CD4-positive, alpha-beta T cell (primary cell): ENCODE measurements around the gene IGF2BP3. TPM values are rescaled to one million over a fixed set of nuclear protein-coding genes. Genes with fewer than 3 reads are reported as not detected.

ENCODE experiments used
- ATAC-seq: fragments of 200-7000 bp; cut with Tn5 transposase; one replicate; pipeline ENCODE4 v1.10.0; 2022; ENCODE audit warnings: mild to moderate bottlenecking; ENCODE audit not compliant: poor library complexity
- CTCF ChIA-PET: fragments of 350-600 bp; sonication (Branson Sonifier 250); formaldehyde crosslinking; loops from one replicate; lab custom pipeline; 2021; ENCODE audit warnings: antibody characterized with exemption, inconsistent platforms; lab: Charles Lee
- POLR2A ChIA-PET: fragments of 350-600 bp; sonication (Branson Sonifier 250); formaldehyde crosslinking; loops from one replicate; lab custom pipeline; 2021; ENCODE audit warnings: antibody characterized with exemption, inconsistent platforms; lab: Charles Lee
- DNase-seq, 14 experiments: peaks; one replicate each; pipeline ENCODE4 v3.0.0-alpha.2; 2013 to 2020; ENCODE audit warnings: mixed read lengths in 2 of 14
- H3K27ac ChIP-seq, 2 donors: one replicate each; pipeline versions ENCODE4 v1.5.1 to v1.7.0; 2013; ENCODE audit warnings: low read length in 2 of 2, low read depth in 1 of 2, mild to moderate bottlenecking in 1 of 2
- H3K27me3 ChIP-seq, 2 experiments: 1 replicate in 1 of 2; 2 replicates in 1 of 2; pipeline versions ENCODE4 v1.6.1 to v1.7.0; 2013; ENCODE audit warnings: low read length in 2 of 2, control low read depth in 1 of 2, mild to moderate bottlenecking in 1 of 2, moderate library complexity in 1 of 2; ENCODE audit not compliant: insufficient read depth in 2 of 2, control insufficient read depth in 1 of 2
- H3K36me3 ChIP-seq: one replicate; pipeline ENCODE4 v1.6.1; 2013; ENCODE audit warnings: low read length, control low read depth; ENCODE audit not compliant: insufficient read depth
- H3K4me1 ChIP-seq: one replicate; pipeline ENCODE4 v1.6.1; 2013; ENCODE audit warnings: low read length, control low read depth; ENCODE audit not compliant: insufficient read depth
- H3K4me3 ChIP-seq: one replicate; pipeline ENCODE4 v1.5.1; 2013; ENCODE audit warnings: mild to moderate bottlenecking, low read length, moderate library complexity
- H3K9me3 ChIP-seq, 2 experiments: 1 replicate in 1 of 2; 2 replicates in 1 of 2; pipeline versions ENCODE4 v1.6.1 to v1.7.0; 2013; ENCODE audit warnings: low read length in 2 of 2, mild to moderate bottlenecking in 2 of 2, control low read depth in 1 of 2, moderate library complexity in 1 of 2; ENCODE audit not compliant: control insufficient read depth in 1 of 2, insufficient read depth in 1 of 2
- H3K27ac Mint-ChIP-seq: one replicate; pipeline ENCODE4 v1.8.0; 2020; ENCODE audit warnings: mixed read lengths
- H3K27me3 Mint-ChIP-seq: one replicate; pipeline ENCODE4 v1.8.0; 2021; ENCODE audit warnings: mixed read lengths
- H3K36me3 Mint-ChIP-seq: one replicate; pipeline ENCODE4 v1.8.0; 2021; ENCODE audit warnings: low read depth, mixed read lengths
- H3K4me1 Mint-ChIP-seq: one replicate; pipeline ENCODE4 v1.8.0; 2021; ENCODE audit warnings: low read depth, mixed read lengths
- H3K4me3 Mint-ChIP-seq: one replicate; pipeline ENCODE4 v1.8.0; 2020; ENCODE audit warnings: mild to moderate bottlenecking, mixed read lengths
- H3K9me3 Mint-ChIP-seq: one replicate; pipeline ENCODE4 v1.8.0; 2020; ENCODE audit warnings: mixed read lengths
- CTCF ChIP-seq: fragments of 200-600 bp; IDR thresholded peaks from one replicate; pipeline ENCODE4 v1.8.0; 2022; ENCODE audit warnings: antibody characterized with exemption, mild to moderate bottlenecking
- intact Hi-C, 2 experiments: fragments of 100-400 bp; cut with DNase I in 1 of 2; cut with micrococcal nuclease in 1 of 2; formaldehyde crosslinking; loops; one replicate each; pipeline versions ENCODE4 v1.15.1 to v1.9.0; 2023 to 2025; cut with DNase I, micrococcal nuclease
- total RNA-seq, 174 experiments: library from RNA in 2 of 174; stranded (reverse) in 2 of 174; gene quantifications; one replicate each; pipeline ENCODE4 v1.2.3 and lab custom pipeline; 2021 to 2026

The IGF2BP3 gene
- total RNA-seq, 2 experiments from 2014 or later: not detected

DNA sequence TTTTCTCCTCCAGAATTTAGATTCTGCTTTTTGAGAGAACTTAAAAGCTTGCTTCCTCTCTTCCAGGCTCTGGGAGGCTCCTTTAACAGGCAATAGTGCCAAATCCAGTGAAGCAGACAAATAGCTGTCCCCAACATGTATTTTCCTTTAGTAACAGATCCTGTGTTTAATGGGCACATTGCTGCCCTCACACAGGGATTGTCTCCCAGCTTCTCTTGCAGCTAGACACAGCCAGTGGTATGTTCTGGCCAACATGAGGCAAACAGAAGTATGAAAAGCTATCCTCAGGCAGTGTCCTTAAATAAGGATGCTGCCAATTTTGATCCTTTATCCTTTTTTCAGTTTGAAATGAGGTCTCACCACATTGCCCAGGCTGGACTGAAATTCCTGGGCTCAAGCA is 132.9 kb downstream of the IGF2BP3 start:
- H3K4me1 Mint-ChIP-seq: no peaks in the 10 kb centered on the region
- no peak for DNase-seq
- TF ChIP-seq CTCF: no peak
- no peak for ATAC-seq
- intact Hi-C loops: no loop called here
- no peaks in the 10 kb centered on the region for H3K4me1 ChIP-seq
- no peaks in the 10 kb centered on the region for H3K36me3 ChIP-seq
- no peak overlapping the region for H3K27ac ChIP-seq
- H3K4me3 ChIP-seq: no peak overlapping the region
- POLR2A ChIA-PET: no interaction called here
- CTCF ChIA-PET: no interaction called here
- peaks cover 9% of the 10 kb centered on the region for H3K27me3 Mint-ChIP-seq
- H3K27me3 ChIP-seq: peaks cover 0 to 4% of the 10 kb centered on the region in 2 experiments
- no peak overlapping the region for H3K27ac Mint-ChIP-seq
- no peak overlapping the region for H3K4me3 Mint-ChIP-seq
- no peaks in the 10 kb centered on the region for H3K9me3 Mint-ChIP-seq
- no peaks in the 10 kb centered on the region for H3K9me3 ChIP-seq
- no peaks in the 10 kb centered on the region for H3K36me3 Mint-ChIP-seq

GRCh38 chr7:23336799-23337283 is 133.4 kb downstream of the IGF2BP3 start:
- no peaks in the 10 kb centered on the region for H3K36me3 ChIP-seq
- POLR2A ChIA-PET: no interaction called here
- TF ChIP-seq CTCF: no peak
- H3K27ac ChIP-seq: no peak overlapping the region
- DNase-seq: no peak
- H3K9me3 Mint-ChIP-seq: no peaks in the 10 kb centered on the region
- peaks cover 9% of the 10 kb centered on the region for H3K27me3 Mint-ChIP-seq
- H3K36me3 Mint-ChIP-seq: no peaks in the 10 kb centered on the region
- intact Hi-C loops: no loop called here
- CTCF ChIA-PET: no interaction called here
- ATAC-seq: no peak
- no peak overlapping the region for H3K4me3 ChIP-seq
- no peaks in the 10 kb centered on the region for H3K4me1 ChIP-seq
- H3K27ac Mint-ChIP-seq: no peak overlapping the region
- H3K4me3 Mint-ChIP-seq: no peak overlapping the region
- no peaks in the 10 kb centered on the region for H3K4me1 Mint-ChIP-seq
- no peaks in the 10 kb centered on the region for H3K9me3 ChIP-seq
- peaks cover 0 to 4% of the 10 kb centered on the region in 2 experiments for H3K27me3 ChIP-seq

DNA sequence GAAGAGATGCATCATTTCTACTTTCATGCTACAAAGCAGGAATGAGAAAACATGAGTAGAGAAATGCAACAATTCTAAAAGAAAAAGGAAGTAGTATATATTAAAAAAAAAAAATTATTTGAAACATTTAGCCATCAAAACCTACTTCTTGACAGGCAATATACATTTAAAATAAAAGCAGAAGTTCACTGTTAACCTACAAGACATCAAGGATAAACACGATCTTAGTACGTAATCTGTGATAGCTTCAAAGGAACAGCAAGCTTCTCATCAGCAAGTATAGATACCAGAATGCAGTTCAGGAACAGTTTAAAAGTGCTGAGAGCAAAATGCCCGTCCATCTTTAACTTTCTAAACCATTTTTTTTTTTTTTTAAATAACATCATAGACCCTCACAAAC is 134.2 kb downstream of the IGF2BP3 start:
- Mint-ChIP-seq H3K4me1 (no peaks in the 10 kb centered on the region), H3K36me3 (no peaks in the 10 kb centered on the region), H3K4me3 (no peak overlapping the region), H3K27ac (no peak overlapping the region), H3K27me3 (peaks cover 9% of the 10 kb centered on the region), H3K9me3 (no peaks in the 10 kb centered on the region)
- DNase-seq (no peak), ATAC-seq (peak; percentile 34)
- Histone ChIP-seq H3K4me3 (no peak overlapping the region), H3K9me3 (no peaks in the 10 kb centered on the region), H3K27ac (no peak overlapping the region), H3K27me3 (peaks cover 0 to 4% of the 10 kb centered on the region in 2 experiments), H3K36me3 (no peaks in the 10 kb centered on the region), H3K4me1 (no peaks in the 10 kb centered on the region)
- intact Hi-C loops: no loop called here
- no peak for TF ChIP-seq CTCF
- CTCF ChIA-PET: no interaction called here
- POLR2A ChIA-PET: interaction anchor here (0.6 to 0.8 kb wide), 2 partner anchors 10 to 183 kb away, joined by 3 to 5 read pairs; no protein-coding TSS in a partner anchor
